Gastroesophageal sphincter (tissue), 3 donors: ENCODE results near the gene TLX1.

Experiments used
- CTCF ChIP-seq, 4 experiments: fragments of 200-600 bp in 2 of 4; fragments of 450-650 bp in 2 of 4; sonication (generic) in 1 of 4; IDR thresholded peaks; one replicate each; pipeline ENCODE4 v1.5.1; 2017 to 2019; ENCODE audit warnings: antibody characterized with exemption in 4 of 4, mild to moderate bottlenecking in 2 of 4, moderate library complexity in 2 of 4
- POLR2A ChIP-seq, 2 donors: fragments of 450-650 bp; IDR thresholded peaks; one replicate each; pipeline ENCODE4 v1.6.1; 2017; ENCODE audit warnings: antibody characterized with exemption in 2 of 2, mild to moderate bottlenecking in 2 of 2, moderate library complexity in 1 of 2

- no peak for TF ChIP-seq CTCF (IDR thresholded peaks at IDR 0.05)
- TF ChIP-seq POLR2A (IDR thresholded peaks at IDR 0.05), result no peak
Measured at GRCh38 chr10:101140084-101140949, 9.2 kb downstream of the TLX1 start.
